Measurements from ENCODE around the gene RAC2.

- no peak for TF ChIP-seq CTCF (IDR thresholded peaks at IDR 0.05 in 4 of 5, conservative IDR thresholded peaks at IDR 0.05 in 1 of 5)
- no peak for TF ChIP-seq POLR2A (IDR thresholded peaks at IDR 0.05)
These were observed 39.0 kb downstream of the RAC2 start for GRCh38 chr22:37205046-37205445.

All from gastrocnemius medialis (tissue), 4 donors.